GM12872 (cell line): ENCODE measurements around the gene TMTC1.

Experiments
- TF ChIP-seq, protein P1 (sequence below): IDR thresholded peaks from 3 replicates; pipeline ENCODE4 v1.5.1; 2011; ENCODE audit warnings: low read depth, mild to moderate bottlenecking, low read length, moderate library complexity; ENCODE audit not compliant: insufficient read depth

Gene TMTC1

DNA sequence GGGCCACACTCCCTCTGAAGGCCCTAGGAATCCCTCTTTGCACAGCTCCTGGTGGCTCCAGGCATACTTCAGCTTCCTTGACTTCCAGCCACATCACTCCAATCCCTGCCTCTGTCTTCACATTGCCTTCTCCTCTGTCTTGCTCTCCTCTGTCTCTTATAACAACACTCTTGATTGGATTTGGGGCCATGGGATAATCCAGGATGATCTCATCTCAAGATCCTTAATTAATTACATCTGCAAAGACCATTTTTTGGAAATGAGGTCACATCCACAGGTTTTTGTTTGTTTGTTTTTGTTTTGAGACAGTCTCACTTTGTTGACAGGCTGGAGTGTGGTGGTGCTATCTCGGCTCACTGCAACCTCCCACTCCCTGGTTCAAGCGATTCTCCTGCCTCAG is 88.7 kb downstream of the TMTC1 start:
- TF ChIP-seq, protein P1, sequence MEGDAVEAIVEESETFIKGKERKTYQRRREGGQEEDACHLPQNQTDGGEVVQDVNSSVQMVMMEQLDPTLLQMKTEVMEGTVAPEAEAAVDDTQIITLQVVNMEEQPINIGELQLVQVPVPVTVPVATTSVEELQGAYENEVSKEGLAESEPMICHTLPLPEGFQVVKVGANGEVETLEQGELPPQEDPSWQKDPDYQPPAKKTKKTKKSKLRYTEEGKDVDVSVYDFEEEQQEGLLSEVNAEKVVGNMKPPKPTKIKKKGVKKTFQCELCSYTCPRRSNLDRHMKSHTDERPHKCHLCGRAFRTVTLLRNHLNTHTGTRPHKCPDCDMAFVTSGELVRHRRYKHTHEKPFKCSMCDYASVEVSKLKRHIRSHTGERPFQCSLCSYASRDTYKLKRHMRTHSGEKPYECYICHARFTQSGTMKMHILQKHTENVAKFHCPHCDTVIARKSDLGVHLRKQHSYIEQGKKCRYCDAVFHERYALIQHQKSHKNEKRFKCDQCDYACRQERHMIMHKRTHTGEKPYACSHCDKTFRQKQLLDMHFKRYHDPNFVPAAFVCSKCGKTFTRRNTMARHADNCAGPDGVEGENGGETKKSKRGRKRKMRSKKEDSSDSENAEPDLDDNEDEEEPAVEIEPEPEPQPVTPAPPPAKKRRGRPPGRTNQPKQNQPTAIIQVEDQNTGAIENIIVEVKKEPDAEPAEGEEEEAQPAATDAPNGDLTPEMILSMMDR = no peak

DNA sequence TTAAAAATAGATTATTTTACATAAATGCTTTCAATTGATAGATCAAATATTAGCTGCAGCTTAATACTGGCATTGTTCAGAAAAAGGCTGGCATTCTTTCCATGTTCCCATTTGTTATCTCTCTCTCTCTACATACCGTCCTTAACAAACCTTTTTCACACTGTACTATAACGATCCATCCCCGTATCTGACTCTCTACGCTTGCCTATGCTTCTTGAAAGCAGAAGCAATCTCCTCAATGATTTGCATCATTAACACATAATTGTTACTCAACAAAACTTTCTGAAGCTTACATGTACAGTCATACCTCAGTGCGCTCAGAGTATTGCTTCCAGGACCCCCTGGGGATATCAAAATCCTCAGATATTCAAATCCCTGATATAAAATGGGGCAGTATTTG is 89.7 kb downstream of the TMTC1 start:
- TF ChIP-seq, protein P1 = no peak

DNA sequence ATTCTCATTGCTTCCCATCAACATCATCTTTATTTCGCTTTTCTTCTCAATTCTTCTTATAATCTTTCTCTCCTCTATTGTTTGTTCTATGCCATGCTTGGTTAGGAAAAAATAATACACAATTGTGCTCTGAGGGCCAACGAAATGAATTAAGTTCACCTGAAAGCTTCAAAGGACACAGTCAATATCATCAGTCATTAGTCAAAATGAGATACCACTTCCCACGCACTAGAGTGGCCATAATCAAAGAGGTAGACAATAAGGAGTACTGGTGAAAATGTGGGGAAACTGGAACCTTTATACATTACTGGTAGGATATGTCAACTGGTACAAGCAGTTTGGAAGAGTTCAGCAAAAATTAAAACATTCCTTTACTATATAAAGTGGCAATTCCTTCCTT is 91.5 kb downstream of the TMTC1 start:
- TF ChIP-seq, protein P1 = no peak

DNA sequence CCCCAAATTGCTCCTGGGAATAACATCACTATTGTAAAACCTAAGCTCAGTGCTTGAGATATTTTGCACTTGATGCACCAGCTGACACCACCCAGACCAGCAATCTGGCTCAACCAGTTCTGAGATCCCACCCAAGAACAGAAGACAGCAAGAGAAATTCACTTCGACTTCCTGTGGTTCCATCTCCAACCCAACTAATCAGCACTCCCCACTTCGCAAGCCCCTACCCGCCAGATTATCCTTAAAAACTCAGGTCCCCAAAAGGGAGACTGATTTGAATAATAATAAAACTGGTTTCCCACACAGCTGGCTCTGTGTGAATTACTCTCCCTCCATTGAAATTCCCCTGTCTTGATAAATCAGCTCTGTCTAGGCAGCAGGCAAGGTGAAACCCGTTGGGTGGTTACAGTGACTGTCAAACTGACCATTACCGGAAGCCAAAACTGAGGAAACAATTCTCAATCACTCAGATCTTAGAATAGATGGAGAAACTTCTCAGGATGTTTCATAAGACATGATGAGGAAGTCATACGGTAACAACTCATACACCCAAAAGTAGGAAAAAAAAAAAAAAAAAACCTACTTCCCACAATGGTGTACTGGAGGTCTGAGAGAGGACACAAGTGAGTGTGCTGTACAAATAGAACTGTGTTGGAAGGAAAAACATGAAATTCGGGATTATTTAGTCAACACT is 92.4 kb downstream of the TMTC1 start:
- TF ChIP-seq, protein P1 = no peak

DNA sequence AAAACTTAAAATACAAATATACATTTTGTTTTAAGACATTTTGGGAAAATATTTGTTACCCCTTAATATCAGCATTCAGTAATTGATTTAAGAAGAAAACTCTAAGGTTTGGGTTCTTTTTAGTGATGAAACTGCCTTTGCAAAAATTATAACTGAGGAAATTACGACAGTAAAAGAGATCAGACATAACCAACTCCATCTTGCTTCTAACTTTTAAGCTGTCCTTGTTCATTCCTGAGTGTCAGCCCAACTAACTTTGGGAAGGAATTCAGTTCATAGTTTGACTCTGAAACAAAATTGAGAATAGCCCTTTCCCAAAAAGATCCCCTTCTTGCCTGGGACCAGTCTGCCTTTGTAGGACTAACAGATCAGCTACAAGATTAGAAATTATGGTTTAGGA is 93.0 kb downstream of the TMTC1 start:
- TF ChIP-seq, protein P1 = no peak

DNA sequence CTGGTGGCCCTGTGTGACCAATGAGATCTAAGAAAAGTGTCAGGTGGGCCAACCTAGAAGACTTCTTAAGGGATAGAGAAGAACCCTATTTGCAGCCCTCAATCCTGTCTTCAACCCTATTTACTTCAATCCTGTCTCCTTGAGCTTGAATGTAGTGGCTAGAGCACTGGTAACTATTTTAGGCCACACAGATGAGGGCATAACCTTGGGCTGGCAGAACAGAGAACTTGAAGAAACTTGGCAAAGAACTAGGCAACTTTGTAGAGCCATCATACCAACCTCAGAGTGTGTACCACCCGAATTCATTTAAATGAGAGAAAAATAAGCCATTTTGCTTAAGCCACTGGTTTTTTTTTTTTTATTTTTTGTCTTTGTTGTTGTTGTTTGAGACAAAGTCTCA is 94.8 kb downstream of the TMTC1 start:
- TF ChIP-seq, protein P1 = no peak

DNA sequence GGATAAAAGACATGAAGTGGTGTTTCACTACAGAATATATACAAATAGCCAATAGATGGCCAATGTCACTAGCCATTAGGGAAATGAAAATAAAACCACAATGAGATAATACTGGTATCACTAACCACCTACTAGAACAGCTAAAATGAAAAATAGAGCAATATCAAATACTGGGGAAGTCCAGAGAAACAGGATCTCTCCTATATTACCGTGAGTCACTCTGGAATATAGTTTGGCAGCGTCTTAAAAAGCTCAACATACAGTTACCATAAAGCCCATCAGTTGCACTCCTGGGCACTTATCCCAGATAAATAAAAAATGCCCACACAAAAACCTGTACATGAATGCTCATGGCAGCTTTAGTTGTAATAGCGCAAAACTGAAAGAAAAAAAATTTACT is 101.7 kb downstream of the TMTC1 start:
- TF ChIP-seq, protein P1 = no peak
